Mesendoderm (in vitro differentiated cells): ENCODE results near the gene POMGNT2.
"Not testable (repeated sequence)": the region's sequence is repeated elsewhere in the genome, so short reads cannot be mapped to it uniquely, and the experiment has no call there.

Experiments used
- DNase-seq: peaks from one replicate; pipeline ENCODE4 v3.0.0; 2013
- H2AK5ac ChIP-seq: 2 replicates; pipeline ENCODE4 v1.6.1; 2013; ENCODE audit warnings: low read length, inconsistent platforms
- H2BK120ac ChIP-seq: 2 replicates; pipeline ENCODE4 v1.6.1; 2013; ENCODE audit warnings: low read depth, mild to moderate bottlenecking, low read length, moderate library complexity, mixed read lengths
- H2BK15ac ChIP-seq: replicated peaks from 2 replicates; pipeline ENCODE4 v1.6.1; 2013; ENCODE audit warnings: low read depth, mild to moderate bottlenecking, moderate library complexity
- H2BK5ac ChIP-seq: 2 replicates; pipeline ENCODE4 v1.6.1; 2013; ENCODE audit warnings: low read length, inconsistent platforms
- H3K18ac ChIP-seq: 2 replicates; pipeline ENCODE4 v1.6.1; 2013; ENCODE audit warnings: mild to moderate bottlenecking, low read length, mixed read lengths
- H3K23ac ChIP-seq: one replicate; pipeline ENCODE4 v1.6.1; 2013; ENCODE audit warnings: low read length
- H3K27ac ChIP-seq: 2 replicates; pipeline ENCODE4 v1.5.1; 2013; ENCODE audit warnings: low read depth, mild to moderate bottlenecking, inconsistent platforms, low read length, moderate library complexity
- H3K27me3 ChIP-seq: 2 replicates; pipeline ENCODE4 v1.6.1; 2013; ENCODE audit warnings: low read length, control low read depth, mild to moderate bottlenecking, inconsistent platforms; ENCODE audit not compliant: insufficient read depth, poor library complexity
- H3K36me3 ChIP-seq: 2 replicates; pipeline ENCODE4 v1.6.1; 2013; ENCODE audit warnings: low read length, inconsistent platforms; ENCODE audit not compliant: control insufficient read depth, insufficient read depth
- H3K4ac ChIP-seq: one replicate; pipeline ENCODE4 v1.6.1; 2013; ENCODE audit warnings: low read depth, mild to moderate bottlenecking, low read length, moderate library complexity
- H3K4me1 ChIP-seq: 2 replicates; pipeline ENCODE4 v1.6.1; 2013; ENCODE audit warnings: low read depth, low read length, inconsistent platforms; ENCODE audit not compliant: control insufficient read depth
- H3K4me2 ChIP-seq: 2 replicates; pipeline ENCODE4 v1.6.1; 2013; ENCODE audit warnings: low read length
- H3K4me3 ChIP-seq: 2 replicates; pipeline ENCODE4 v1.5.1; 2013; ENCODE audit warnings: mild to moderate bottlenecking, low read length
- H3K56ac ChIP-seq: one replicate; pipeline ENCODE4 v1.6.1; 2013; ENCODE audit warnings: low read length
- H3K79me1 ChIP-seq: 2 replicates; pipeline ENCODE4 v1.6.1; 2013; ENCODE audit warnings: low read length, inconsistent platforms
- H3K79me2 ChIP-seq: 2 replicates; pipeline ENCODE4 v1.6.1; 2013; ENCODE audit warnings: mild to moderate bottlenecking, low read length; ENCODE audit not compliant: control insufficient read depth, insufficient read depth
- H3K9ac ChIP-seq: 2 replicates; pipeline ENCODE4 v1.6.1; 2013; ENCODE audit warnings: low read length, inconsistent platforms
- H4K5ac ChIP-seq: one replicate; pipeline ENCODE4 v1.6.1; 2013; ENCODE audit warnings: low read length
- H4K8ac ChIP-seq: one replicate; pipeline ENCODE4 v1.6.1; 2013; ENCODE audit warnings: low read depth, mild to moderate bottlenecking, control low read depth, low read length, moderate library complexity
- WGBS: extraction: QIAGEN DNeasy Blood & Tissue Kit; methylation state at CpG from one replicate; pipeline ENCODE4 v1.1.7; 2013; ENCODE audit warnings: low lambda C conversion rate, missing lambda C conversion rate; ENCODE audit not compliant: insufficient coverage; ENCODE audit errors: extremely low coverage; 5-methylcytosine and 5-hydroxymethylcytosine counted together

Gene POMGNT2

DNA sequence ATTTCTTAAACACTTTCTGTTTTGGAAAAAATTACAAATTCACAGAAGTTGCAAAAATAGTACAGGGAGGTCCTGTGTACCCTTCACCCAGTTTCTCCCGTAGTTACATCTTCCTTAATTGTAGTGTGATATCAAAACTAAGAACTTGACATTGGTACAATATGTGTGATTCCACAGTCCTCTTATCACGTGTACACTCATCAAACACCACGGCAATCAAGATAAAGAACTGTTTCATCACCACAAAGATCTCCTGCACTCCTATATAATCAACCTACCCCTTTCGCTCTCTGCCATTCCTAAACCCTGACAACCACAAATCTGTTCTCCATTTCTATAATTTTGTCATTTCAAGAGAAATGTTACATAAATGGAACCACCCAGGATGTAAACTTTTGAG, 31.4 kb downstream of the POMGNT2 start:
- Histone ChIP-seq H3K9ac (no peak overlapping the region), H3K18ac (no peak overlapping the region), H3K27ac (no peak overlapping the region), H3K79me1 (no peaks in the 10 kb centered on the region), H2AK5ac (no peak overlapping the region), H4K5ac (no peak overlapping the region), H3K27me3 (no peaks in the 10 kb centered on the region), H3K4ac (no peak overlapping the region), H3K36me3 (no peaks in the 10 kb centered on the region), H2BK120ac (no peak overlapping the region), H3K4me3 (no peak overlapping the region), H2BK5ac (no peak overlapping the region), H3K4me2 (no peak overlapping the region), H2BK15ac (no peak overlapping the region), H3K79me2 (no peaks in the 10 kb centered on the region), H3K4me1 (no peaks in the 10 kb centered on the region), H4K8ac (no peak overlapping the region), H3K56ac (no peak overlapping the region), H3K23ac (no peak overlapping the region)
- WGBS, result 100% methylated on average over 1 of the region's 4 CpGs
- no peak for DNase-seq

- WGBS, result no CpG with 5 or more reads among the region's 5 CpGs
- Histone ChIP-seq H2BK5ac (no peak overlapping the region), H3K27me3 (no peaks in the 10 kb centered on the region), H3K18ac (no peak overlapping the region), H2BK120ac (no peak overlapping the region), H3K56ac (no peak overlapping the region), H3K79me1 (no peaks in the 10 kb centered on the region), H3K23ac (no peak overlapping the region), H4K5ac (no peak overlapping the region), H3K36me3 (no peaks in the 10 kb centered on the region), H3K4me2 (no peak overlapping the region), H2BK15ac (no peak overlapping the region), H3K4me1 (no peaks in the 10 kb centered on the region), H3K4me3 (no peak overlapping the region), H3K9ac (no peak overlapping the region), H3K4ac (no peak overlapping the region), H3K79me2 (no peaks in the 10 kb centered on the region), H2AK5ac (no peak overlapping the region), H4K8ac (no peak overlapping the region), H3K27ac (no peak overlapping the region)
- DNase-seq, result no peak
Measured at GRCh38 chr3:43073836-43074220, 32.1 kb downstream of the POMGNT2 start.

GRCh38 chr3:43073116-43073835, 32.6 kb downstream of the POMGNT2 start:
- Histone ChIP-seq H2AK5ac (no peak overlapping the region), H3K27ac (no peak overlapping the region), H4K8ac (no peak overlapping the region), H3K36me3 (no peaks in the 10 kb centered on the region), H3K4me1 (no peaks in the 10 kb centered on the region), H3K18ac (no peak overlapping the region), H3K23ac (no peak overlapping the region), H2BK120ac (no peak overlapping the region), H2BK15ac (no peak overlapping the region), H3K79me2 (no peaks in the 10 kb centered on the region), H2BK5ac (no peak overlapping the region), H3K9ac (no peak overlapping the region), H4K5ac (no peak overlapping the region), H3K27me3 (no peaks in the 10 kb centered on the region), H3K56ac (no peak overlapping the region), H3K4me2 (no peak overlapping the region), H3K4me3 (no peak overlapping the region), H3K79me1 (no peaks in the 10 kb centered on the region), H3K4ac (no peak overlapping the region)
- no CpG with 5 or more reads among the region's 7 CpGs for WGBS
- DNase-seq, result no peak

- H3K18ac ChIP-seq, result no peak overlapping the region
- no peak overlapping the region for H2BK15ac ChIP-seq
- no CpG with 5 or more reads among the region's 4 CpGs for WGBS
- no peaks in the 10 kb centered on the region for H3K79me2 ChIP-seq
- no peak overlapping the region for H4K5ac ChIP-seq
- no peak overlapping the region for H2BK5ac ChIP-seq
- H2AK5ac ChIP-seq, result no peak overlapping the region
- no peak for DNase-seq
- H3K79me1 ChIP-seq, result no peaks in the 10 kb centered on the region
- no peaks in the 10 kb centered on the region for H3K27me3 ChIP-seq
- H3K4me2 ChIP-seq, result no peak overlapping the region
- no peak overlapping the region for H3K27ac ChIP-seq
- H3K36me3 ChIP-seq, result no peaks in the 10 kb centered on the region
- H3K23ac ChIP-seq, result no peak overlapping the region
- H4K8ac ChIP-seq, result no peak overlapping the region
- no peak overlapping the region for H3K4me3 ChIP-seq
- H2BK120ac ChIP-seq, result no peak overlapping the region
- H3K9ac ChIP-seq, result no peak overlapping the region
- no peak overlapping the region for H3K56ac ChIP-seq
- H3K4me1 ChIP-seq, result no peaks in the 10 kb centered on the region
- no peak overlapping the region for H3K4ac ChIP-seq
Measured at GRCh38 chr3:43072361-43072760, 33.5 kb downstream of the POMGNT2 start.

DNA sequence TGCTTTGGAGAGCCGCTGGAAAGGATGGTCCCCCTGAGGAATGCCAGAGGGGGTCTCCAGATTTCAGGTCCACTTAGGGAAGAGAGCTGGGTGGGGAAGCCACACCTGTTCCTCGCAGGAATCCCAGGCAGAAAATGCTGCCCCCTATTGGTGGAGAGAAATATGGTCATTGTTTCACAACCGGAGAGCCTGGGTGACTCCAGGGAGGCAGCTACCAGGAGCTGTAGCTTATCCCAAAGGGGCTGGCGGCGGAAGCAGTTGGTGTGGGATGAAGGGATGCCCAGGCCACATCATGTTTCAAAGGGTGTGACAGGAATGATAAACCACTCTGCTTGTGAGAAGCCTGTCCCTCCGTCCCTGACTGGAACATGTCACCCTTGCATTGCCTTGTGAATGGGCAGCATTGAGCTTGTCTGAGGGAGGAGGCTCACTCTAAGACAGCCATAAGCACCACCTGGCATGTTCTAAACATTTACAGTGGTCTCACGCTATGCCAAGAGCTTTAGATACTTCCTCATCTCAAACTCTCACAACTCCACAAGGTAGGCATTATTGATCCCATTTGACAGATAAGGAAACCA, 34.5 kb downstream of the POMGNT2 start:
- Histone ChIP-seq H3K4me2 (no peak overlapping the region), H2BK5ac (no peak overlapping the region), H3K4ac (no peak overlapping the region), H4K5ac (no peak overlapping the region), H3K4me3 (no peak overlapping the region), H3K27me3 (no peaks in the 10 kb centered on the region), H3K9ac (no peak overlapping the region), H4K8ac (no peak overlapping the region), H2BK15ac (no peak overlapping the region), H3K56ac (no peak overlapping the region), H3K36me3 (no peaks in the 10 kb centered on the region), H3K18ac (no peak overlapping the region), H2AK5ac (no peak overlapping the region), H3K79me1 (no peaks in the 10 kb centered on the region), H2BK120ac (no peak overlapping the region), H3K79me2 (no peaks in the 10 kb centered on the region), H3K4me1 (no peaks in the 10 kb centered on the region), H3K27ac (no peak overlapping the region), H3K23ac (no peak overlapping the region)
- DNase-seq, result peak; percentile 54
- no CpG with 5 or more reads among the region's 7 CpGs for WGBS

- not testable (repeated sequence) for H3K4me3 ChIP-seq, H3K4me2 ChIP-seq, H3K79me1 ChIP-seq, H4K8ac ChIP-seq, H3K4me1 ChIP-seq, H2AK5ac ChIP-seq, H3K27me3 ChIP-seq, H2BK120ac ChIP-seq, H4K5ac ChIP-seq, H3K23ac ChIP-seq, H2BK5ac ChIP-seq, H3K27ac ChIP-seq, H3K56ac ChIP-seq, H3K79me2 ChIP-seq, H3K36me3 ChIP-seq, DNase-seq, H3K18ac ChIP-seq, H2BK15ac ChIP-seq, H3K4ac ChIP-seq, H3K9ac ChIP-seq
- WGBS, result no CpG with 5 or more reads among the region's 5 CpGs
Measured at GRCh38 chr3:43070670-43071069, 35.2 kb downstream of the POMGNT2 start.
